D341Med (cell line): ENCODE results near the gene FRMD3.

Experiments
- DNase-seq: peaks from one replicate; pipeline ENCODE4 v3.0.0; 2012; ENCODE audit warnings: low spot score

FRMD3 gene

GRCh38 chr9:83281306-83282255 lies 256.6 kb downstream of the FRMD3 start:
- DNase-seq, result no peak

- DNase-seq, result no peak
These were observed 257.4 kb downstream of the FRMD3 start for GRCh38 chr9:83280790-83281189.

DNA sequence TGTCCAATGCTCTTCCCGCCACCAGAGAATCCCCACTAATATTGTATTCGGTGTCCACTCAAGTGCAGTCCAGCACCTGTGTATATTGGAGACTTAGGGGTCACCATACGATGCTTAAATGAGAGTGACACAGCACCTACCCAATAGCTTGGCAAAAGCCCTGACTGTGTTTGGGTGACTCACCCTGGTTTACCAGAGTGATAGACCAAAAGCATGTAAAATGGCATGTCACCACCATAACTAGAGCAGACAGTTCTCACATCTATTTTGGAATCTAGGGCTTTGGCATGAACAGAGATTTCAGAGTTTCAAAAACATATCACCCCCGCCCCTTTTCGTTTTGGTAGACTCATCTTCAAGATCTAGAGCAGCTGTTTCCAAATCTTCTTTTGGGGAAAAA lies 257.9 kb downstream of the FRMD3 start:
- no peak for DNase-seq

DNA sequence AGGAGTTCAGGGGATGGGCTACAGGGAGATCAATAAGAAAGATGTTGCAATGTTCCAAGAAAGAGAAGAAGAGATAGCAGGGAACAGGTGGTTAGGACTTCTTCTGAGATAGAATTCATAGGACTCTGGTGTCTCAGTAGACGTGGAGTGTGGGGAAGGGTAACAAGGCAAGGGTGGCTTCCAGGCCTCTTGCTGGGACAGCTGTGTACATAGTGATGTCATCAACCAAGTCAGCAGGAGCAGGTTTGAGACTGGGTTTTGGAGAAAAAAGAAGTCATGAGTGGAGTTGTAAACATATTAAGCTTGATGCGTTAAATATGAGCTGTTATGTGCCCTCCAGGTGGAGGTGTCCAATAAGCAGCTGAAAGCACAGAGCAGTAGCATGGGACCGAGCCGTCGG lies 263.4 kb downstream of the FRMD3 start:
- DNase-seq, result no peak

DNA sequence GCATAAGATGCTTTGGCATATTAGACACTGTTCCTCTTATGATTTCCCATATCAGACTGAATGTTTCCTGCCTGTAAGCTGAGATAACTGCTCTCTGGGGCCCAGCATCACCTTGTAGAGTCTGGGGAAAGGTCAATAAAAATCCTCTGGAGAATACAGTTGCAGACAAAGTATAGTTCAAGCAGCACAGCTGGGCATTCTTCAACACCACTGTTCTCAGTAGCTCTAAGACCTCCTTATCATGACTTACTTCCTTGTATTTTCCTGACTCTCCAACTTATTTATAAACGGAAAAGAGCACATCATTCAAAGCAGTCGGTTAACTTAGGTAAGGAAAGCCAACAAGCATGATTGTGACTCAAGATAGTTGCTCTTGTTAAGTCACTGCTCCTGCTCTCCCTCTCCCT lies 266.5 kb downstream of the FRMD3 start:
- DNase-seq, result no peak

DNA sequence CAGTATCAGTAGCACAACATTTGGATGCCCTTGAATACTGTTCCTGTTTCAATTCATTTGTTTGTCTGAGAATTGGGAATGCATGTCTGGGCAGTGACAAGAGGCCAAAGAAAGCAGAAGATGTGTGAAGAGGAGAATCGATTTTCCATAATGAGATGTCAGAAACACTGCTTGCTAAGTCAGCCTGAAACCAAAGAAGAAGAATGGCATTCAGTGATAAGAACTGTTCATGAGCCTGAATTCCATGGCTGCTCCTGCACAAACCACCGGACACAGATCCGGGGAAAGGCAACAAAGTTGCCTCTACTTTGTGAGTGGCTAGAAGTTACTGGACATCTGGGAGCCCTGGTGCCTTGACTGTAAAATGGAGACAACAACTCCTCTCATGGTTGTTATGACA lies 268.1 kb downstream of the FRMD3 start:
- DNase-seq, result no peak

DNA sequence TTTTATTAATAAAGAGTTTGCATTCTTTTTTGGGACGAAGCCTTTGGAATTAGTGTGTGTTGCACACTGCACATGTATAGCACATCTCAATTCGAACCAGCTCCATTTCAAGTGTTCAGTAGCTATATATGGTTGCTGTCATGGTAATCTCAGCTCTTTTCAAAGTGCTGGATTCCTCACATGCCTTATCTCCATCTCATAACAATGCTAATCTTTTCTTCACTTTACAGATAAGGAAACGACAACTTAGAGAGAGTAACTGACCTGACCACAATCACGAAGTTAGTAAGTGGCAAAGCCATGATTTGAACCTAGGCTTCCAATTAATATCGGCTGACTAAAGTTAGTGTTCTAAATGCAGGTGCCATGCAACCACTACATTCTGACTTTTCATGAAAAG lies 270.5 kb downstream of the FRMD3 start:
- DNase-seq, result no peak

- DNase-seq, result no peak
These were observed 271.3 kb downstream of the FRMD3 start for GRCh38 chr9:83266666-83267496.

DNA sequence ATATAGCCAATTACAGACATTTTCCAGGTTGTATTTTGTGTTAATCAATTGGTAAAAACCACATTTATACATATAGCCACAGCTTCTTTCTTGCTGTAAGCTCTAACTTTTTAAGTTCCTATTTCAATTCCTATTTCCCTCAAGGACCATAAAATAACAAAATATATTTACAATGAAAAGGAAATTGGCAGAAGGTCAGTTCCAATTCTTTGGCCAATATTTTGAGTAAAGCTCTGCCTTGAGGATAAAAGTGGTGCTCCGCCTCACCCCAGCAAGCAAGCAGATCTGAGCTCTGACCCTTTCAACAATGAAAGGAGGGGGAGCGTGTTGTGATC lies 271.9 kb downstream of the FRMD3 start:
- DNase-seq, result no peak

- no peak for DNase-seq
These were observed 273.9 kb downstream of the FRMD3 start for GRCh38 chr9:83264315-83264714.

GRCh38 chr9:83259558-83259957 lies 278.6 kb downstream of the FRMD3 start:
- no peak for DNase-seq

DNA sequence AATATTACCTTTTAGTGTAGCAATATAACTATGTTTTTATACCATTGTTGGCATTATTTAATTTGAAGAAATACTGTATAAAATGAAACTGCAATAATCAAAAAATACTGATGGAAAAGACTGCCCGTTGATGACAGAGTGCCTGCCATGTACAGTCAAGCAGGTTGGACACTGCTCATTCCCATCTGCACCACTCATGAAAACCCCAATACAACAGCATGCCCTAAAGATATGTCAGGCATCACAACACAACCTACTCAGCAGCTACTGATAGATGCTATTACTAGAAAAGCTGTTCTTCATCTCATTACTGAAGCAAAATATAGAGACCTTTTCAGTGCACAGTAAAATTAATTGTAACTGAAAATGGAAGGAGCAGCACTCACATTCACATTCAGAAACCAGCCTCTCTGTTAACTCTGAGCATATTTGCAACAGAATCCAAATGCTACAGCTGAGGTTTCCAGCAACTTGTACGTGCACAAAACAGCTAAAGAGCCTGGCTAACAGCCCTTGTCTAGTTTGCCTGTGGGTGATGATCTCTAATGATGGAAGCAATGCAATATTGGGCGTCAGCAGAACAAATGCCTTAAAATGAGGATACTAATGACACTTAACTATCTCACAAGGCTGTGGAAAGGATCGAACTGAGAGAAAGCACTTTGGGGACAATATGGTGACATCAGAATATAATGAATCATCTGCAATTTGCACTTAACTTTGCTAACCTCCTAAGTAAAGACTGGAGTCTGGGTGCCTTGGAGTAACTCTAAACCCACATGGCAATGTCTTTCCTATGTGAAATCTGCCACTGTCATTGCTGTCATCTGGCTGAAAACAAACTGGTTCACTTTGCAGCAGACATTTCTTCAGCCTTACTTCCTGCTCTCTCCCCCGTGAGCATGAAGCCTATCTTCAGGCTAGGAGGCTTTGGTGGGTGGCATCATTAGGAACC lies 280.0 kb downstream of the FRMD3 start:
- DNase-seq, result no peak

DNA sequence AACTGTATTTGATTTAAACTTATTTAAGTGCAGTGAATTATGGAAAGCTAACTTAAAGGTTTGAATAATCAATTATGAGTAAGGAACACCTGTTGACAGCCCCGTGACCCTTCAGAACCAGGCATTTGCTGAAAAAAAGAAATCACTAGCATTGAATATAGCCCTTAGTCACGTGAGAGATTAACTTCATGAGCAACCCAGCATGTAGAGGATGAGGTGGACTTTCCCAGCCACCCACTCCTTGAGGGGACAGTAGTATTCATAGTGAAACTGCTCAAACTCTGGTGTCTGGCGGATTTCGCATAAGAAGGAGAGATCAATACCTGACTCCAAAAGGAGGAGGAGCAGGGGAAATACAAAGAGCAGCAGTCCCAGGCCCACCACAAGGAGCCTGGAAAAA lies 290.5 kb downstream of the FRMD3 start:
- DNase-seq, result no peak

- DNase-seq, result no peak
These were observed 292.1 kb downstream of the FRMD3 start for GRCh38 chr9:83245979-83246659.

DNA sequence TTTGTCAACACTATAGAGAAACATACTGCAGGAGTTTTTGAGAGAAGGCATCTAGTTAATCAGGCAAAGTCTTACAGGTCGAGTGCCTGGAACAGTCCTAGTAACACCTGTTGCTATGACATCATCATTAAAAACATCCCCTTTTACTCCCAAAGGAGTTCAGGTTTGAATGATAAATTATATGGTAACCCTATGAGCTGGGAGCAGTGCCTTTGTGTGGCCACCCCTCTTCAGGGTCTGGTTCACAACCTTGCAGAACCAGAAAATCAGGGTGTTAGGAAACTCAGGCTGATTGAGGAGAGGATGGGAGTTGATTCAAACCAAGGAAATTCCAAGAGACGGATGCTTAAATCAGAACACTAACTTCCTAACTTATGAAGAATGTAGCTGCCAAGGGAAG lies 296.1 kb downstream of the FRMD3 start:
- DNase-seq, result no peak

GRCh38 chr9:83240671-83241070 lies 297.5 kb downstream of the FRMD3 start:
- DNase-seq, result no peak

DNA sequence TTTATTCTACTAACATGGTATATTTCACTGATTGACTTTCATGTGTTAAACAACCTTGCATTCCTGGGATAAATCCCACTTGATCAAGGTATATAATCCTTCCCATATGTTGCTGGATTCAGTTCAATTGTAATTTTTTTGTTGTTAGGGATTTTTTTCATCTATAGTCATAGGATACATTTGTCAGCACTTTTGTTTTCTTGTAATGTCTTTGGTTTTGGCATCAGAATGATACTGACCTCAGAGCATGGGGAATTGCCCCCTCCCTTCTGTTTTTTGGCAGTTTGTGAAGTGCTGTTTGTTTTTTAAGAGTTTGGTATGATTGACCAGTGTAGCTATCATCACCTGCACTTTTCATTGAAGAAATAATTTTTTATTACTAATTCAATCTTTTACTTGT lies 298.5 kb downstream of the FRMD3 start:
- no peak for DNase-seq

DNA sequence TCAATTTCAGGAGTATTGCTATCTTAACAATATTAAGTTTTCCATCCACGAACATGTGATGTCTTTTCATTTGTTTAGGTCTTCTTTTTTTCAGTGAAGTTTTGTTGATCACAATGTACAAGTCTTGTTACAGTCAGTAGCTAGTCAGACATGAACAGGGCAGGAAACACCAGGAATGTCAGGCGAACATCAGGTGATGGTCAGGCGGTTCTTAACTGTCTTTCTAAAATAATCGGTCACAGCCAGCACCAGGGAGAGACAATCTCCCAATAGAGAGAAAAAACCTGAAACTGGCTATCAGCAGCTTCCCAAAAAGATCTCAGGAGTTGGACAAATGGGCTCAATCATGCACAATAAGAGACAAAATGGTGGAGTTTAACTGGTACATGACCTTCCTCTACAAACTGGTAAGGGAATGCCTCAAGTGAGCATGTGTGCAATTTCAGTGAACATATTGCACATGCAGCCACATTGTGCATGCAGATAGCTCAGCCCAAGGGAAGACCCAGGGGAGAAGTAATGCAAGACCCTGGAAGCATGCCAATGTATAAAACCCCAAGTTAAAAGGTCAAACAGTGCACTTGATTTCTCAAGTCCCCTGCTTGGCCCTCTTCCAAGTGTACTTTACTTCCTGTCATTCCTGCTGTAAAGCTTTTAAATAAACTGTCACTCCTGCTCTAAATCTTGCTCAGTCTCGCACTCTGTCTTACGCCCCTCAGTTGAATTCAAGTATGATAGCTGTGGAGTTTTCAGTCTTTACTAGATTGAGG lies 299.1 kb downstream of the FRMD3 start:
- no peak for DNase-seq

DNA sequence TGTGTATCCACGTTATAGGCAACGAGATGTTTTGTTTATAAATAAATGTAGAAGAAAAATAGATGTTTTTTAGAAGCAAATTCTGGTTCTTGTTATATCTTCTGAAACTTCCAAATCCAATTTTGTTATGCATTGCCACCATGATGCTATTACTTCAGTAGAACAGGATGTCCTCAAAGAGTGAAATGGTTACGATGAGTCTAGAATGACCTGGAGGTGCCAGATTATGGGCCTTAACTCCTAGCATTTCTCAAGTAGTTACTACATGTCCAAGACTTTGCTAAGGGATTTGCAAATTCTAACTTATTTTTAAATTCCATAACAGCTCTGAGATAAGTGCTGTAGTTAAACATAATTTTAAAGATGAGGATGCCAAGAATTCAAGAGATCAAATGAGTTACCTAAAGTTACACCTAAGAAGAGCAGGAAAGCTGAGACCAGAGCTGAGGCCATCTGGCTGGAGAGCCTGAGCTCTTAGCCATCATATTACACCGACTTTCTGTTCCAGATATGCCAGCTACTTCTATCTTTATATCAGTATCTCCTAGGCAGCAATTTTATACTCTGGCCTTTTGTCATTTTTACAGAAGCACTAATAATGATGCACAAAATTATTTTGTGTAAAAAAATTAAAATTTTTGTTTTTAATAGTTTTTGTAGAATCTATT lies 302.0 kb downstream of the FRMD3 start:
- no peak for DNase-seq

GRCh38 chr9:83235526-83235925 lies 302.7 kb downstream of the FRMD3 start:
- no peak for DNase-seq
